ENCODE results near the gene GPR141. TPM values are rescaled to one million over a fixed set of nuclear protein-coding genes. Genes with fewer than 3 reads are reported as not detected.

Gene GPR141
- total RNA-seq, 1 experiment from 2014 or later, result 1.8 TPM

- ChIA-PET CTCF (no interaction called here), POLR2A (no interaction called here)
- H3K36me3 Mint-ChIP-seq, result no peaks in the 10 kb centered on the region
- DNase-seq (ENCODE audit: low spot score) (no peak), ATAC-seq (no peak)
- no peak overlapping the region for H3K27ac Mint-ChIP-seq
- H3K9me3 Mint-ChIP-seq, result no peaks in the 10 kb centered on the region
- no peaks in the 10 kb centered on the region for H3K27me3 Mint-ChIP-seq (ENCODE audit: low read depth)
- peaks cover 3% of the 10 kb centered on the region for H3K4me1 Mint-ChIP-seq
- TF ChIP-seq E2F1 (CRISPR knock-in tag; IDR thresholded peaks at IDR 0.05) (no peak), ZBTB43 (CRISPR knock-in tag; IDR thresholded peaks at IDR 0.05) (no peak), ZNF425 (CRISPR knock-in tag; conservative IDR thresholded peaks at IDR 0.05) (no peak), TCF7 (CRISPR knock-in tag; IDR thresholded peaks at IDR 0.05; ENCODE audit: low read depth) (no peak), AR (CRISPR knock-in tag; IDR thresholded peaks at IDR 0.05) (no peak), IRF2 (CRISPR knock-in tag; IDR thresholded peaks at IDR 0.05; ENCODE audit: borderline replicate concordance, low read depth) (no peak), CDX4 (CRISPR knock-in tag; IDR thresholded peaks at IDR 0.05; ENCODE audit: borderline replicate concordance) (no peak), ZNF317 (CRISPR knock-in tag; IDR thresholded peaks at IDR 0.05; ENCODE audit: borderline replicate concordance, low read depth) (no peak), PRRX2 (CRISPR knock-in tag; IDR thresholded peaks at IDR 0.05) (no peak), E2F5 (CRISPR knock-in tag; IDR thresholded peaks at IDR 0.05) (no peak), ERG (CRISPR knock-in tag; IDR thresholded peaks at IDR 0.05) (no peak), ARID4B (CRISPR knock-in tag; IDR thresholded peaks at IDR 0.05; ENCODE audit: borderline replicate concordance) (no peak)
- H3K4me3 Mint-ChIP-seq, result no peak overlapping the region
Observed at GRCh38 chr7:37756797-37757551, 73.4 kb downstream of the GPR141 start.

Data from WTC11 (cell line).